Measurements from ENCODE around the gene BCL2.

The BCL2 gene

DNA sequence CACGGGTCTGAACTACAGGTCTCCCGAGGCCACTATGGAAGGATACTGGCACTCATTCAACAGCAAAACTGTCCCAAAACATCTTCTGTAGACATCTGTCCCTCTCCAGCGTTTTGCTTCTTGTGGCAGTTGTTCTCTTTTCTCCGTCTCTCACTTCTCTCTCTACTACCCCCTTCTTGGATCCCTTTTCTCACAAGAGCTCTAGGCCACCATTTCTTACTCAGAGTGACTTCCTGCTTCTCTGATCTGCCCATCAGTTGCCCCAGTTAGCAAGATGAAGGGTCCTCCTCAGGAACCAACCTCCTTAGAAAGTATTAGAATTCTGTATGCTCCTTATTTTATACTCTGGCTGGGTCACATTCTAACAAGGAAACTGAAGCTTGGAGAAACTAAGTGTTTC lies 32.6 kb downstream of the BCL2 start:
- DNase-seq (ENCODE audit: low read depth), result no peak

DNA sequence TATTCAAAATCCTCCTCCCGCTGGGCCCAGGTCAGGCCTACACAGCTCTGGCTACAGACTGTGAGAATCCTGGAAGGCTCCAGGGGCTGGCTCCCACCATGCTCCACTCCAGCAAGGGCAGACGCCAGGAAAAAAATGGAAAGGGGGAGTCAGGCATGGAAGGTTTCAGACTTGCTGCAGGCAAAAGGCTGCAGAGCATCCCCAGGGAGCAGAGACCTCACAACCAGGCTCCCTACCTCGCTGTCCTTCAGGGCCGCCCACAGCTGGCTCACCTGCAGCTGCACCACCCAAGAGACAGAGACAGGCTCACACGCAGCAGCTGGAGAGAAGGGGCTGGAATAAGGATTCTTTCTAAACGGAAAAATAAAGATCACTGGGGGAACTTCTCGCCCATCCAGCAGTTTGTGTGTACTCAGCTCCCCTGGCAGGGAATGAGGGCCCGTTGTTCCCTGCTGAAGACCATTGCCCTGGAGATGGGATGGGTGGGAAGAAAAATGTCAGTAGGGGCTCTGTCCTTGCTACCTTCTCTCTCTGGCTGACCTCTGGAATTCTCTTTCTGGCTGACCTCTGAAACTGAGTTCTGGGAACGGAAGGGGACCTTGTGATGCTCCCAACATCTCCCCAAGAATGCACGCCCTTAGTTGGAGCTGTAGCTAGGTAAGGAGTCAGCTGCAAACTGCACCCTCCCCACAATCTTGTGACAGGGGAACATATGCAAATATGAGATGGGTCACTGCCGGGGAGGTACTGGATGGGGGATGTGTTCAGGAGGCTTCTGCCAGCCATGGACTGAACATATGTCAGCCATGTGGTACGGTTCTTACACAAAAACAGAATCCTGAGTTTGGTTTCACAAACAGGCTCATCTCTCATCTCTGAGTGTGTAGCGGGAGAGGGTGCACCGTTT lies 34.5 kb downstream of the BCL2 start:
- DNase-seq (ENCODE audit: low read depth), result no peak

- DNase-seq (ENCODE audit: low read depth), result no peak
Observed at GRCh38 chr18:63284173-63284799, 35.3 kb downstream of the BCL2 start.

GRCh38 chr18:63283305-63284094 lies 36.1 kb downstream of the BCL2 start:
- no peak for DNase-seq (ENCODE audit: low read depth)

DNA sequence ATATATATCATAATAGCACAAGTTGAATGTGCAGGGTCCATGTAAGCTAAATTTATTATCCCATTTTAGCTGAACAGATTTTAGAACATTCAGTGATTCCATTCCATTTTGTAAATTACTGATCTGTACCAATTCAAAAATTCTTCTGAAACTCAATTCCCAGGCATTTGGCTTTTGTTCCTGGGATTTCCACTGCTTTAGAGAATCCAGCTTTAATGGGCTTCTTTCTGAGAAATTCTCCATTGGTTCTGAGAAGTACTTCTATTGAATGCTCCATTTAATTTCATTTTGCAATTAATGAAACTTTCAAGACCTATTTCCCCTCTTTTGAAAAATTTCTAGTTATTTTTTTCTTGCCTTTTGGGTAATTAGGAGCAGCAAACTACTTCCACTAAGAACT lies 36.8 kb downstream of the BCL2 start:
- no peak for DNase-seq (ENCODE audit: low read depth)

DNA sequence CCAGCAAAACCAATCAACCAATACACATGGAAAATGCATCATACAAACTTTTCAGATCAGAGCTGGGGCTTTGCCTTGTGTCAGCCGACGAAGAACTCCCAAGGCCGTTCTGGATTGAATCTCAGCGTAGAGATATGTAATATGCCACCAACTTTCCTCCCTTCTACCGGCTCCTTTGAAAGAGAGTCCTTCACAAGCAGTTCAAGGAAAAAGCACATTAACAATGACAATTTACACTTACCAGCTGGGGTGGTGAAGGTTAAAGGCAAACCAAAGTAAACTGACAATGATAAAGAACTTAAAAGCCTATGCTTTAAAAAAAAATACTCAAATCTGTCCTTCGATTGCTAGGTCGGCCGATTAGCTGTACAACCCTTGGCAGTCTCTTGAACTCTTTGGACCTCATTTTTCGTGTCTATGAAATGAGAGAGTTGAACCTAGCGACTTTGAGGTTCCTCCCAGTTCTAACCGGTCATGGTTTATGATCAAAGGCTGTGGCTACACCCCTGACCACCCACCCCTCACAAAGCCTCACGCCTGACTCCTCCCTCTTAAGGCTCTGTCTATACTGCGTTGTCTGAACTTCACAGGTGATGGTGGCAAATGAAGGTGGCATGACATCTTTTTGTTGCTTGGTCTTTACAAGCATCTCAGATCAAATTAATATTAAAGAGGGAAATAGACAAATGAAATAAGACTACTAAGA lies 46.2 kb downstream of the BCL2 start:
- no peak for DNase-seq (ENCODE audit: low read depth)

DNA sequence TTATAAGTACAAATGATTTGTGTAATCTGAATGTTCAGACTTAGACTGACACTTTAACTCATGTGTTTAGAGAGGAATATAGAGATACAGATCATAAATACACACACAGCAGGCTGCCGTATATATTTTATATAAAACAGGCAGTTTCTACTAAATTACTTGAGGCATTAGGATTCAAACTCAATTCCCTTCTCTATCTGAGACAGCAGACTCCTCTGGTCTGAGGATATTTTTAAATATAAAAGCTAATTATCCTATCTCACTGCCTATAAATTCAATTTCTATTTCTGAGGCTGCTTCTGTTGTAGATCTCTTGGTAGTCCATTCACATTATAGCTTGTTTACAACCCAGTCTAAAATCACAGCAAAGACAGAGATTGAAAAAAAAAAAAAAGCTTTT lies 46.9 kb downstream of the BCL2 start:
- no peak for DNase-seq (ENCODE audit: low read depth)

DNA sequence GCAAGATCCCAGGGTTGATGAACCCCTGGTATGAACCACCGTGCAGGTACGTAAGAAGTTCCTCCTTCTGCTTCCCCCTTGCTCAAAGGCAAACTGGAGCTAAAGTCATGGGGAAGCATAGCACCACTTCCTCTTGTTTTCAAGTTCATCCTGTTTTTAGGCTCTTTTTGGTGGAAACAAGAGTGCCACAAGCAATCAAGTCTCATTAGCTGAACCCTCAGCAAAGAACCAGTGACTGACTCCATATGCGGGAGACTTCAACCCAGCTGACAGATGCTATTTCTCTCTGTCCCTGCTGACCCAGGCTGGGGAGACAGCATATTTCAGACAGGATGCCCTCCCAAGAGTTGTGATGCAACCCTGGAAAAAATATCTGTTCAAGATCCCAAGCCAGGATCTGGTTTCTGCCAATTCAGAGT lies 47.7 kb downstream of the BCL2 start:
- DNase-seq (ENCODE audit: low read depth), result no peak

DNA sequence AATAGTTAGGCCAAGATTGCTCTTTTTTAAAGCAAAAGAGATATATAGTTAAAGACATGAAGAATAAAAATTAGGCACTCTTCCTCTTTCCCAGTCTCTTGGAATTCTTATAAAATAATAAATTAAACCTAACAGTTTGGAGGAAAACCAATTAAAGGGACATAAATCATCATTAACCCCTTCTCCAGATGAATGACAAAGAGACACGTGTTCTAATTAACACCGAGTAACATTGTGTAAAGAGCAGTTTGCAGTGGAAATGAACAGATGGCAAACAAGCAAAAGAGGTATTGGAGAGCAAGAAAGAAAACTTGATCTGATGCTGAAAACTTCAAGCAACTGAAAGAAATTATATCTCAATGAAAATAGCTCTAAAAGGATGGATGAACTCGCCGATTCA lies 48.4 kb downstream of the BCL2 start:
- no peak for DNase-seq (ENCODE audit: low read depth)

GRCh38 chr18:63267975-63268721 lies 51.4 kb downstream of the BCL2 start:
- no peak for DNase-seq (ENCODE audit: low read depth)

DNA sequence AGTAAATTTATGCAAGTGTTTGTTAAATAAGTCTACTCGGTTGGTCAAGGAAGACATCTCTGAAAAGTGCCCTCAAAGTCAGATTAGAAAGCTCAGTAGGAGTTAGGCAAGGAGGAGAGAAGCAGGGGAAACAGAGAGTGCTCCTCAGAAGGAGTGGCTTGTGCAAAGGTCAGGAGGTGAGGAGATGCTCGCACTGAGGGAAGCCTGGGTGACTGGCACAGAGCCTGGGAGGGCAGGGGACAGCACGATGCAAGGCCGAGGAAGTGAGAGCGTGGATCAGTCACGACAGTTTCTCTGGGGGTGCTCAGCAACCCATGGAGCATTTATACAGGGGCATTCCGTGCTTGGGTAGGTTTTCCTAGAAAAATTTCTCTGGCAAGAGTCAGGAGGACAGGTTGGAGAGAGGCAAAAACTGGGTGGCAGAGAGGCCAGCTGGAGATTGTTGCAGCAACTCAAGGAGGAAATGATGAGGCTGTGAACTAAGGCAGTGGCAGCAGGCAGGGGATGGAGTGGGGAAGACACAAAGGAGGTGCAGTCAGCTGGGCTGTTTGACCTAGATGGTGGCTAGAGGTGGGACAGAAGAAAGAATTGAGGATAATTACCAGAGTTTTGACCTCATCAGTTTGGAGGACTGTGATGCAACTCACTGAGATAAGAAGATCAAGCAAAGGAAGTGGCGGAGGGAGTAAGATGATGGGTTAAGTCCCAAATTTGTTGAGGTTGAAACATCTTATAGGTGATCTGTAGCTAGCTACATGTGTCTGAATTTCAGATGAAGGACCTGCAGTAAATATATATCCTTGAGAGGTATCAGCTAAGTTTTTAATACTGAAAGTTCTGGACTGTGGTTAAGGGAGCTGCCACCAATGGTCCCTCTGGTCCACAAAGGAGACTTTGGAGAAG lies 52.4 kb downstream of the BCL2 start:
- DNase-seq (ENCODE audit: low read depth), result no peak

- no peak for DNase-seq (ENCODE audit: low read depth)
Observed at GRCh38 chr18:63265326-63265725, 54.2 kb downstream of the BCL2 start.

DNA sequence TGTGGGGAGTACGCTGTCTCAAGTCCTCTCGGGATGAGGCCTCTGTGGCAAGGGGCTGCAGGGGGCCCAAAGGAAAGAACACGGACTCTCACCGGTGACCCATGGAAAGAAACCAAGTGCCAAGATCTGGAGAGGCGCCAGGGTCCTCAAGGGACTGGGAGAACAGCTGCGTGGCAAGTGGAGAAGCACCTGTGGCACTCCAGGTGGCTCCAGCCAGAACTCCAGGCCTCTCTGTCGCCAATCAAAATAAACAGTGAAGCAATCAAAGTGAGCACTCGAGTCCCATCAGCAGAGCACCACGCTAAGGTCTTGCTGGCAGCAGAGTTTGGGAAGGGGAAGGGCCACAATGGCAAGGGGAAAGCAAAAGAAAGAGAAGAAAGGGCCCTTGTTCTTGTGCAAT lies 54.7 kb downstream of the BCL2 start:
- DNase-seq (ENCODE audit: low read depth), result no peak

DNA sequence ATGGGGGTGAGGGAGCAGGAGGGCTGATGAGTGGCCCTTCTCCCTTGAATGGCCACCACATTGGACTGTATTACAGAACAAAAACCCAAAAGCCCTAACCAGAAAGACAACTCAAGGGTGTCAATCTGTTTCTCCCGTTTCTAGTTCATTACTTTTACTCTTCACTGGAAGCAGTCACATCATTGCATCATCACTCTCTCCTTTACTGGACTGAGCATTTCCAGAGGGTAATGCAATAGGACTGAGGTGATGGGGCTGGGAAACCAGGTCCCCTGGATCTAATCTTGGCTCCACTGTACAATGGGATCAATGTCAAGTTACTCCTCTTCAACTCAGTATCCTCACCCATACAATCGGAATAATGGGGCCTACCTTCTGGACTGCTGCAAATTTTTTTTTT lies 56.1 kb downstream of the BCL2 start:
- no peak for DNase-seq (ENCODE audit: low read depth)

GRCh38 chr18:63262369-63263335 lies 56.9 kb downstream of the BCL2 start:
- DNase-seq (ENCODE audit: low read depth), result no peak

DNA sequence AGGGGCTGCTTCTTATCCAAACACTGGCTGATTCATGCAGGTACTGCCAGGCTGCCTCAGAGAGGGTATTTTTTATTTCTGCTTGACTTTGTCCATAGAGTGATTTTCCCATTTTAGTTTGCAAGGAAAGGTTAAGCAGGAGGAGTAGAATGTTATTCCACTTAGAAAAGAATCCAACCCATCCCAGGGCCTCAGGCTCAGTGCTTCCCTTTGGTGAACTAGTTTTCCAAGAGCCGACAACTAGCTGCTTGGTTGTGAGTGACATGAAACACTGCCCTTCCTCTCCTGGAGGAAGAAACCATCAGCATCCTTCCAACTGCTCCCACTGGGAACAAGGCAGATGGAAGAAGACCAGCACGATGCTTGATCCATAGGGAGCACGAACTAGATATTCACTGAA lies 58.5 kb downstream of the BCL2 start:
- DNase-seq (ENCODE audit: low read depth), result no peak

GRCh38 chr18:63260380-63260754 lies 59.2 kb downstream of the BCL2 start:
- DNase-seq (ENCODE audit: low read depth), result no peak

GRCh38 chr18:63259567-63260379 lies 59.8 kb downstream of the BCL2 start:
- DNase-seq (ENCODE audit: low read depth), result no peak

Measured in activated T-cell treated with anti-CD3 and anti-CD28 coated beads for 24 hours (primary cell).